HG03139 (cell line): ENCODE data around the gene MFNG.

Source experiments
- ATAC-seq: cut with Tn5 transposase; IDR thresholded peaks from one replicate; pipeline ENCODE4 v1.9.1; 2021; ENCODE audit not compliant: unreplicated experiment

Gene MFNG

GRCh38 chr22:37497062-37497599 lies 10.9 kb upstream of the MFNG start:
- ATAC-seq, result no peak

- no peak for ATAC-seq
Measured at GRCh38 chr22:37496651-37497050, 10.5 kb upstream of the MFNG start.

GRCh38 chr22:37493979-37494378 lies 7.8 kb upstream of the MFNG start:
- no peak for ATAC-seq

- no peak for ATAC-seq
Measured at GRCh38 chr22:37492428-37493344, 6.5 kb upstream of the MFNG start.

GRCh38 chr22:37491559-37492427 lies 5.6 kb upstream of the MFNG start:
- ATAC-seq, result no peak

- no peak for ATAC-seq
Measured at GRCh38 chr22:37491106-37491505, 4.9 kb upstream of the MFNG start.

- no peak for ATAC-seq
Measured at GRCh38 chr22:37489983-37490382, 3.8 kb upstream of the MFNG start.

- ATAC-seq, result no peak
Measured at GRCh38 chr22:37488337-37489135, 2.4 kb upstream of the MFNG start.

GRCh38 chr22:37487571-37487970 lies 1.4 kb upstream of the MFNG start:
- no peak for ATAC-seq

- no peak for ATAC-seq
Measured at GRCh38 chr22:37487129-37487528, 945 bp upstream of the MFNG start.

GRCh38 chr22:37485395-37486223 lies 575 bp downstream of the MFNG start:
- no peak for ATAC-seq

- ATAC-seq, result no peak
Measured at GRCh38 chr22:37484480-37485394, 1.4 kb downstream of the MFNG start.

- ATAC-seq, result no peak
Measured at GRCh38 chr22:37483050-37483449, 3.1 kb downstream of the MFNG start.

GRCh38 chr22:37482244-37482643 lies 3.9 kb downstream of the MFNG start:
- no peak for ATAC-seq

GRCh38 chr22:37481347-37481907 lies 4.8 kb downstream of the MFNG start:
- no peak for ATAC-seq

GRCh38 chr22:37480387-37481346 lies 5.5 kb downstream of the MFNG start:
- ATAC-seq, result no peak

- ATAC-seq, result no peak
Measured at GRCh38 chr22:37479196-37479595, 7.0 kb downstream of the MFNG start.
